Thymus (tissue), 11 donors: ENCODE measurements around the gene LRRC4C. TPM values are rescaled to one million over a fixed set of nuclear protein-coding genes. Genes with fewer than 3 reads are reported as not detected.

Experiments used
- DNase-seq, 9 donors: peaks; one replicate each; pipeline ENCODE4 v3.0.0-alpha.2; 2013; ENCODE audit warnings: low spot score in 9 of 9, low read depth in 6 of 9, missing footprints in 1 of 9
- H3K27ac ChIP-seq, 2 donors: one replicate each; pipeline ENCODE4 v1.5.1; 2013; ENCODE audit warnings: control low read depth in 1 of 2, low read depth in 1 of 2, low read length in 1 of 2, mild to moderate bottlenecking in 1 of 2, moderate library complexity in 1 of 2
- H3K27me3 ChIP-seq, 2 donors: one replicate each; pipeline ENCODE4 v1.5.1; 2013; ENCODE audit warnings: low read length in 1 of 2; ENCODE audit not compliant: control insufficient read depth in 2 of 2, insufficient read depth in 1 of 2
- H3K36me3 ChIP-seq, 2 donors: one replicate each; pipeline ENCODE4 v1.5.1; 2013; ENCODE audit warnings: low read length in 1 of 2, mild to moderate bottlenecking in 1 of 2, moderate library complexity in 1 of 2; ENCODE audit not compliant: control insufficient read depth in 2 of 2, insufficient read depth in 2 of 2
- H3K4me1 ChIP-seq, 2 donors: one replicate each; pipeline ENCODE4 v1.5.1; 2013; ENCODE audit warnings: low read length in 2 of 2; ENCODE audit not compliant: control insufficient read depth in 2 of 2, insufficient read depth in 2 of 2
- H3K4me3 ChIP-seq, 2 donors: one replicate each; pipeline ENCODE4 v1.5.1; 2013; ENCODE audit warnings: low read length in 2 of 2, control low read depth in 1 of 2, mild to moderate bottlenecking in 1 of 2
- H3K9me3 ChIP-seq, 2 donors: one replicate each; pipeline ENCODE4 v1.5.1; 2013; ENCODE audit warnings: low read length in 1 of 2, mild to moderate bottlenecking in 1 of 2; ENCODE audit not compliant: control insufficient read depth in 2 of 2, insufficient read depth in 1 of 2
- WGBS: extraction: QIAGEN DNeasy Blood & Tissue Kit; methylation state at CpG from one replicate; pipeline ENCODE4 v1.1.7; 2013; 5-methylcytosine and 5-hydroxymethylcytosine counted together
- polyA plus RNA-seq: library from polyadenylated mRNA; stranded (reverse); fragments of 200-250 nt; gene quantifications from one replicate; pipeline ENCODE4 v1.2.3, GENCODE V29; 2013
- total RNA-seq: library from RNA; stranded (reverse); fragments of 120-200 nt; gene quantifications from one replicate; pipeline ENCODE4 v1.2.4, GENCODE V29; 2013
- donor health status: healthy.

Gene LRRC4C
- total and polyA plus RNA-seq, 2 donors = 0.30 to 1.6 TPM

GRCh38 chr11:40285558-40285957 is 1173.9 kb downstream of the LRRC4C start:
- Histone ChIP-seq H3K27me3 (no peaks in the 10 kb centered on the region), H3K27ac (no peak overlapping the region), H3K4me3 (no peak overlapping the region), H3K4me1 (no peaks in the 10 kb centered on the region), H3K36me3 (no peaks in the 10 kb centered on the region), H3K9me3 (no peaks in the 10 kb centered on the region)
- no peak for DNase-seq
- 83% methylated on average over 2 of the region's 2 CpGs for WGBS

GRCh38 chr11:40281052-40281580 is 1178.3 kb downstream of the LRRC4C start:
- Histone ChIP-seq H3K27me3 (no peaks in the 10 kb centered on the region), H3K9me3 (no peaks in the 10 kb centered on the region), H3K4me3 (no peak overlapping the region), H3K36me3 (no peaks in the 10 kb centered on the region), H3K4me1 (no peaks in the 10 kb centered on the region), H3K27ac (no peak overlapping the region)
- no peak for DNase-seq
- WGBS = 47% methylated on average over 6 of the region's 6 CpGs

GRCh38 chr11:40280159-40281051 is 1179.0 kb downstream of the LRRC4C start:
- no peak overlapping the region for H3K27ac ChIP-seq
- 85% methylated on average over 18 of the region's 18 CpGs for WGBS
- no peaks in the 10 kb centered on the region for H3K9me3 ChIP-seq
- no peaks in the 10 kb centered on the region for H3K36me3 ChIP-seq
- no peak overlapping the region for H3K4me3 ChIP-seq
- DNase-seq = no peak
- H3K4me1 ChIP-seq = no peaks in the 10 kb centered on the region
- no peaks in the 10 kb centered on the region for H3K27me3 ChIP-seq

GRCh38 chr11:40276960-40277359 is 1182.5 kb downstream of the LRRC4C start:
- 98% methylated on average over 1 of the region's 1 CpG for WGBS
- DNase-seq = no peak
- Histone ChIP-seq H3K4me1 (no peaks in the 10 kb centered on the region), H3K36me3 (no peaks in the 10 kb centered on the region), H3K4me3 (no peak overlapping the region), H3K27ac (no peak overlapping the region), H3K27me3 (no peaks in the 10 kb centered on the region), H3K9me3 (no peaks in the 10 kb centered on the region)

GRCh38 chr11:40274017-40274416 is 1185.4 kb downstream of the LRRC4C start:
- 91% methylated on average over 3 of the region's 3 CpGs for WGBS
- Histone ChIP-seq H3K9me3 (no peaks in the 10 kb centered on the region), H3K27me3 (no peaks in the 10 kb centered on the region), H3K27ac (no peak overlapping the region), H3K4me3 (no peak overlapping the region), H3K4me1 (no peaks in the 10 kb centered on the region), H3K36me3 (no peaks in the 10 kb centered on the region)
- DNase-seq = no peak

GRCh38 chr11:40273192-40273732 is 1186.2 kb downstream of the LRRC4C start:
- no peak for DNase-seq
- Histone ChIP-seq H3K27me3 (no peaks in the 10 kb centered on the region), H3K36me3 (no peaks in the 10 kb centered on the region), H3K27ac (no peak overlapping the region), H3K4me1 (no peaks in the 10 kb centered on the region), H3K4me3 (no peak overlapping the region), H3K9me3 (no peaks in the 10 kb centered on the region)
- WGBS = 84% methylated on average over 1 of the region's 1 CpG

- no peaks in the 10 kb centered on the region for H3K36me3 ChIP-seq
- H3K4me3 ChIP-seq = no peak overlapping the region
- H3K27me3 ChIP-seq = no peaks in the 10 kb centered on the region
- WGBS = 94% methylated on average over 5 of the region's 5 CpGs
- no peak overlapping the region for H3K27ac ChIP-seq
- H3K9me3 ChIP-seq = no peaks in the 10 kb centered on the region
- no peaks in the 10 kb centered on the region for H3K4me1 ChIP-seq
- DNase-seq = no peak
Observed at GRCh38 chr11:40271361-40271760, 1188.1 kb downstream of the LRRC4C start.

- WGBS = 90% methylated on average over 2 of the region's 2 CpGs
- H3K4me1 ChIP-seq = no peaks in the 10 kb centered on the region
- H3K4me3 ChIP-seq = no peak overlapping the region
- H3K9me3 ChIP-seq = no peaks in the 10 kb centered on the region
- H3K36me3 ChIP-seq = no peaks in the 10 kb centered on the region
- H3K27me3 ChIP-seq = no peaks in the 10 kb centered on the region
- no peak overlapping the region for H3K27ac ChIP-seq
- no peak for DNase-seq
Observed at GRCh38 chr11:40269865-40270264, 1189.6 kb downstream of the LRRC4C start.

- Histone ChIP-seq H3K27ac (no peak overlapping the region), H3K27me3 (no peaks in the 10 kb centered on the region), H3K9me3 (no peaks in the 10 kb centered on the region), H3K4me3 (no peak overlapping the region), H3K36me3 (no peaks in the 10 kb centered on the region), H3K4me1 (no peaks in the 10 kb centered on the region)
- WGBS = 91% methylated on average over 2 of the region's 2 CpGs
- DNase-seq = no peak
Observed at GRCh38 chr11:40268551-40268950, 1190.9 kb downstream of the LRRC4C start.
